ENCODE results near the gene ETFB. TPM values are rescaled to one million over a fixed set of nuclear protein-coding genes. Genes with fewer than 3 reads are reported as not detected.
A peak's percentile ranks its signal among the peaks of the same experiment; 100 is the strongest.

The ETFB gene
- total RNA-seq, 2 experiments from 2014 or later, result 137 to 141 TPM

DNA sequence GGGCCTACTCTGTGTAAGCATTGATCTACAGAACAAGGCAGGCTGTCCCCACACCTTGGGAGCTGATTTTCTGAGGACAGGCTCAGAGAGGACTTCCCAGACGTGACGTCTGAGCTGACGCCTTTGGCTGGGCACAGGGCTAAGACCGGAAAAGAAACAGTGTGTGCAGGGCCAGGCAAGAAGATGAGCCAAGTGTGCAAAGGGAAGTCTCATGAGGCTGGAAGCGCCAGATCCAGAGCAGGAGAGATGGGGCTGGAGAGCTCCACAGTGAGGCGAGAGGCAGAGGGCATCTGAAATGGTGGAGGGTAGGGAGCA is 42.1 kb downstream of the ETFB start:
- ChIA-PET POLR2A (no interaction called here), CTCF (no interaction called here)
- no peaks in the 10 kb centered on the region for H3K36me3 Mint-ChIP-seq (ENCODE audit: low read depth)
- H3K4me1 Mint-ChIP-seq (ENCODE audit: low read depth), result peaks cover 16% of the 10 kb centered on the region
- no peak overlapping the region for H3K27ac Mint-ChIP-seq
- ATAC-seq (no peak), DNase-seq (no peak)
- H3K4me3 Mint-ChIP-seq, result no peak overlapping the region
- H3K27me3 Mint-ChIP-seq (ENCODE audit: low read depth), result peaks cover 45% of the 10 kb centered on the region
- no peaks in the 10 kb centered on the region for H3K9me3 Mint-ChIP-seq (ENCODE audit: insufficient read depth)

DNA sequence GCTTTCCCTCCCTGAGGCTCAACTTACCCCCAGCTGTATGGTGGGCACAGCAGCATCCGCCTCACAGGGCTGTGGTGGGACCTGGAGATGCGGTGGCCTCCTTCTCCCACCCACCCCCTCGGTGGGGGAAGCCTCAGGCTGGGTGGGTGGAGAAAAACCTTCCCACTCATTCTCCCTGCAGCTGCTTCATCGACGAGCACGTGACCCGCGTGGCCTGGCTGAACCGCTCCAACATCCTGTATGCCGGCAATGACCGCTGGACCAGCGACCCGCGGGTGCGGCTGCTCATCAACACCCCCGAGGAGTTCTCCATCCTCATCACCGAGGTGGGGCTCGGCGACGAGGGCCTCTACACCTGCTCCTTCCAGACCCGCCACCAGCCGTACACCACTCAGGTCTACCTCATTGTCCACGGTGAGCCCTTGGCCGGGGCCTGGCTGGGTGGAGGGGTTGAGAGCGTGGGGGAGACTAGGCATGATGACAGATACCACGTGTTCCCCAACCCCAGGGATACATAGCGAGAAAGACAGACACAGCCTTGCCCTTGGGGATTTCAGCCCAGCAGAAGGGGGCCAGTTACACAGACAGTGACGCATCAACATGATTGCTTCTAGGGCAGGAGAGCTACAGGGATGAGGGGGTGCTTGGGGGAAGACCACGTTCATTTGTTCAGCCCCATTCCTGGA is 42.6 kb downstream of the ETFB start:
- H3K27me3 Mint-ChIP-seq (ENCODE audit: low read depth), result peaks cover 42% of the 10 kb centered on the region

DNA sequence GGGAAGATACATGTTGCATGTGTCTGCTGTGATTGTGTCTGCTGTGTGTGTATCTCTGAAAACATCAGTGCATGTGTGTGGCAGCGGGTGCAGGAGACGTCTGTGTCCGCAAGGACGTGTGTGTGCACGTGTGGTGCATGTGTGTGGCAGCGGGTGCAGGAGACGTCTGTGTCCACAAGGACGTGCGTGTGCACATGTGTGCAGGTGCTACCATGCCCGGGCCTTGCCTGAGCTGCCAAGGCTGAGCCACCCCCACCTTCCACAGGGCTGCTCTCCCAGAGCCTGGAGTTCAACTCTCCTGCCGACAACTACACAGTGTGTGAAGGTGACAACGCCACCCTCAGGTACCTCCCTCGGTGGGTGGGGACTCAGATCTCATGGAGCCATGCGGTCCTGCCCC is 44.4 kb downstream of the ETFB start:
- H3K27me3 Mint-ChIP-seq (ENCODE audit: low read depth), result peaks cover 34% of the 10 kb centered on the region
- no peaks in the 10 kb centered on the region for H3K9me3 Mint-ChIP-seq (ENCODE audit: insufficient read depth)
- CTCF ChIA-PET, result no interaction called here
- DNase-seq (no peak), ATAC-seq (no peak)
- POLR2A ChIA-PET, result no interaction called here
- H3K27ac Mint-ChIP-seq, result no peak overlapping the region
- peaks cover 12% of the 10 kb centered on the region for H3K4me1 Mint-ChIP-seq (ENCODE audit: low read depth)
- no peak overlapping the region for H3K4me3 Mint-ChIP-seq
- no peaks in the 10 kb centered on the region for H3K36me3 Mint-ChIP-seq (ENCODE audit: low read depth)

More for the DNA sequence above, 42.6 kb downstream of the ETFB start:
- Mint-ChIP-seq H3K9me3 (ENCODE audit: insufficient read depth) (no peaks in the 10 kb centered on the region), H3K4me1 (ENCODE audit: low read depth) (peaks cover 16% of the 10 kb centered on the region), H3K4me3 (no peak overlapping the region), H3K36me3 (ENCODE audit: low read depth) (no peaks in the 10 kb centered on the region), H3K27ac (no peak overlapping the region)
- DNase-seq (no peak), ATAC-seq (no peak)
- CTCF ChIA-PET, result no interaction called here
- POLR2A ChIA-PET, result no interaction called here

DNA sequence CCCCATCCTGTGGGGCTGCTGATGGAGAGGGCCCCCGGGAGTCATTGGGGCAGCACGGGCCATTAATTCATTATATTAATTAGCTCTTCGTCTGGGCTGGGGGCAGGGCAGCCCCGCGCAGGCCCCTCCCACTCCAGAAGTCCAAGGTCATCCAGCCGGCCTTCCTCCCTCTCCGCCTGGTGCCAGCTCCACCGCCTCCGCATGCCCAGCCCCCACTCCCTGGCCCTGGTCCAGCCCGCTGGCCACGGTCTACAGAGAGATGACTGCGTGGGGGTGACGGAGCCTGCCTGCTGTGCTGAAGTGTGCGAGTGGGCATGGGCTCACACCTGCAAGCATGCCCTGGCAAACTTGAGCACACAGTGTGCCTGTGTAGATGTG is 45.9 kb downstream of the ETFB start:
- ATAC-seq (no peak), DNase-seq (no peak)
- POLR2A ChIA-PET, result no interaction called here
- CTCF ChIA-PET, result no interaction called here
- H3K9me3 Mint-ChIP-seq (ENCODE audit: insufficient read depth), result no peaks in the 10 kb centered on the region
- H3K4me3 Mint-ChIP-seq, result no peak overlapping the region
- H3K27ac Mint-ChIP-seq, result no peak overlapping the region
- H3K4me1 Mint-ChIP-seq (ENCODE audit: low read depth), result peaks cover 1% of the 10 kb centered on the region
- no peaks in the 10 kb centered on the region for H3K36me3 Mint-ChIP-seq (ENCODE audit: low read depth)
- H3K27me3 Mint-ChIP-seq (ENCODE audit: low read depth), result peaks cover 23% of the 10 kb centered on the region

DNA sequence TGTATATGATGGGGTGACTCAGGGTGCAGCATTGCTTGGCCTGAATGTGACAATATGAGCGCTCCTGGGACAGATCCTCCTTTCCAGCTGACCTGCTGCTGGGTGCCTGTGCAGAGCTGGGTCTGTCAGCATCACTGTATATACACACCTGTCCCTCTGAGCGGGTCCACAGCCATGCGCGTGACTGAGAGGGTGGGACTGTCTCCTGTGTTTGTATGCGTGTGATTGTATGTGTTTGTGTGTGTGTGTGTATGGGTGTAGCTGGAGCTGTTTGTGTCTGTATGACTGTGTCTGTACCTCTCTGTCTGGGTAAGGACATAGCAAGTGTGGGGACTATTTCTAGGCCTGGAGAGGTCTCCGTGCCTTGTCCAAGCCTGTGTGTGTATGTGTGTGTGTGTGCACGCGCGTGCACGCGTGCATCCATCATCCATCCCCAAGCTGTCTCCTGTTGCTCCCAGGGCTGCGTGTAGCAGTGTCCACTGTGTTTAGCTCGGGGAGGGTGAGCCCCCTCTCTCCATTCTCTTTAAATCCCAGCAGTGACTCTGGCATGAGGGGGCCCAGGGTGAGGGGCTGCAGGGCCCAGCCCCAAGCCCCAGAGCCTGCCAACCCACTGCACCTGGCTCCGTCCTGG is 46.4 kb downstream of the ETFB start:
- ATAC-seq (no peak), DNase-seq (no peak)
- CTCF ChIA-PET, result no interaction called here
- H3K27me3 Mint-ChIP-seq (ENCODE audit: low read depth), result peaks cover 23% of the 10 kb centered on the region
- POLR2A ChIA-PET, result no interaction called here
- no peaks in the 10 kb centered on the region for H3K9me3 Mint-ChIP-seq (ENCODE audit: insufficient read depth)
- H3K4me3 Mint-ChIP-seq, result no peak overlapping the region
- no peaks in the 10 kb centered on the region for H3K36me3 Mint-ChIP-seq (ENCODE audit: low read depth)
- peaks cover 1% of the 10 kb centered on the region for H3K4me1 Mint-ChIP-seq (ENCODE audit: low read depth)
- H3K27ac Mint-ChIP-seq, result no peak overlapping the region

DNA sequence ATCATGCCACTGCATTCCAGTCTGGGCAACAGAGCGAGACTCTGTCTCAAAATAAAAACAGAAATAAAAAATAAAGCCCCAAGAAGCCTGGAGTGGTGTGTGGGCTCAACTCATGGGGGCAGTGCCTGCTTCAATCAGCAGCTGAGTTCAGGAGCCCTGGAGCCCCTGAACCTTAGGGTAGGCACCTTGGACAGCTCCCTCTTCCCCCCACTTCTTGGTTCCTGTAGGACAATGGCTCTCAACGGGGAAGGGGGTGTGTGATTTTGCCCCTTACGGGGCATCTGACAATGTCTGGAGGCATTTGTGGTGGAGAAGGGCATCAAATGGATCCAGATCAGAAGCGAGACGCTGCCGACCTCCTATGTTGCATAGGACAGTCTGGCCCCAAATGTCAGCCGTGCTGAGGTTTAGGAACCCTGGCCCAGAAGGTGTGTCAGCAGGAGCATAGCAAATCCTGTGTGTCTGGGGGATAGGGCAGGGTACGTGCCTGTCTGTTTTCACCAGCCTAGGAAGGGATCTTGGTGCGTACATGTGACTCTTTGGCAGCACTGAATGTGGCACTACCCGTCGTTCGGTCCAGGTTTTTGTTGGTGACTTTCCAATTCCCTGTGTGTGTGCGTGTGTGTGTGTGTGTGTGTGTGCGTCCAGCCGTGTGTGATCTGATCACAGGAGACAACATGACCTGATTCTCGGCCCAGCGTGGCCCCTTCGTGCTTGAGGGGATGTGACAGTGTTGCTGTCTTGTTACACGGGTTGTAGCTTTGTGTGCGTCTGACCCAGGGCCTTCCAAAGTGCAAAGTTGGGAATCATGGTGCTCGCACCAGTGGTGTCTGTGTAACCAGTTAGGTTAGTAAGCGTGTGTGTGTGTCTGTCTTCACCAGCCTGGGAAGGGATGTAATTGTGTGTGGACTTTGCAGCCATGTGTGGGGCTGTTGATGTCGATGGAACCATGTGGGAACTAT is 47.2 kb downstream of the ETFB start:
- H3K27me3 Mint-ChIP-seq (ENCODE audit: low read depth), result peaks cover 19% of the 10 kb centered on the region
- DNase-seq (no peak), ATAC-seq (no peak)
- H3K36me3 Mint-ChIP-seq (ENCODE audit: low read depth), result no peaks in the 10 kb centered on the region
- no peaks in the 10 kb centered on the region for H3K9me3 Mint-ChIP-seq (ENCODE audit: insufficient read depth)
- H3K4me1 Mint-ChIP-seq (ENCODE audit: low read depth), result peaks cover 1% of the 10 kb centered on the region
- no peak overlapping the region for H3K27ac Mint-ChIP-seq
- POLR2A ChIA-PET, result no interaction called here
- CTCF ChIA-PET, result no interaction called here
- no peak overlapping the region for H3K4me3 Mint-ChIP-seq

DNA sequence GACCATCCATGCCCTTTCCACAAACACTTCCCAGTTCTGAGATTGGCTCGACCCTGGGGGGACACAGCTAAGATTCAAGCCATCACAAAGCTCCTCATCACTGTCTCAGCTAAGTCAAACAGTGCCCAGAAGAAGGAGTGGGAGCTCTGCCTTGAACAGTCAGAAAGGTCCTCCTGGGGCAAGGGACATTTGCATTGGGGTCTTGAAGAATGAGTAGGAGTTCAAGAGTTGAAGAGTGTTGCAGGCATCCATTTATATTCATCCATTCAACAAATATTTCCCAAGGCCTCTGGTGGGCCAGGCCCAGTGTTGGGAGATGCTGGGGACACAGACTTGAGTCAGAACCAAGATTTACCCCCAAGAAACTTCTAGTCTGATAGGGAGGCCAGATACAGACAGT is 48.2 kb downstream of the ETFB start:
- ChIA-PET POLR2A (no interaction called here), CTCF (no interaction called here)
- H3K36me3 Mint-ChIP-seq (ENCODE audit: low read depth), result no peaks in the 10 kb centered on the region
- no peaks in the 10 kb centered on the region for H3K9me3 Mint-ChIP-seq (ENCODE audit: insufficient read depth)
- ATAC-seq (no peak), DNase-seq (no peak)
- H3K27ac Mint-ChIP-seq, result no peak overlapping the region
- H3K4me3 Mint-ChIP-seq, result no peak overlapping the region
- H3K27me3 Mint-ChIP-seq (ENCODE audit: low read depth), result peaks cover 16% of the 10 kb centered on the region
- H3K4me1 Mint-ChIP-seq (ENCODE audit: low read depth), result no peaks in the 10 kb centered on the region

DNA sequence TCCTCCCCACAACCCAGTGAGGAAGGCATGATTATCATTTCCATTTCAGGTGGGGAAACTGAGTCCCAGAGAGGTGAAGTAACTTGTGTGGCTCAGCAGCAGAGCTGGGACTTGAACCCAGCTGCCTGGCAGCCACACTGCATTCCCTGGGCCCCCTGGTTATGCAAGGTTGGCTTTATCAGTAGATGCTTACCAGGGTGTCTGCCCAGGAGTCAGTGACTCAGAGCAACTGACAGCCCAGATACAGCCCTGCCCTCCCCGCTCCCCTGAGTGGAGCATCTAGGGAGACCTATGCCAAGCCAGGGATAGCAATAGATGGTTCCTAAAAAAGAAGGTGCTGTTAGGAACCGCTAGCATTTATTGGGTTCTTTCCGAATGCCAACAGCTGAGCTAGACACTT is 48.8 kb downstream of the ETFB start:
- Mint-ChIP-seq H3K27me3 (ENCODE audit: low read depth) (peaks cover 14% of the 10 kb centered on the region), H3K4me1 (ENCODE audit: low read depth) (no peaks in the 10 kb centered on the region), H3K27ac (no peak overlapping the region), H3K9me3 (ENCODE audit: insufficient read depth) (no peaks in the 10 kb centered on the region), H3K4me3 (no peak overlapping the region), H3K36me3 (ENCODE audit: low read depth) (no peaks in the 10 kb centered on the region)
- ChIA-PET POLR2A (no interaction called here), CTCF (no interaction called here)
- no peak for DNase-seq
- no peak for ATAC-seq

DNA sequence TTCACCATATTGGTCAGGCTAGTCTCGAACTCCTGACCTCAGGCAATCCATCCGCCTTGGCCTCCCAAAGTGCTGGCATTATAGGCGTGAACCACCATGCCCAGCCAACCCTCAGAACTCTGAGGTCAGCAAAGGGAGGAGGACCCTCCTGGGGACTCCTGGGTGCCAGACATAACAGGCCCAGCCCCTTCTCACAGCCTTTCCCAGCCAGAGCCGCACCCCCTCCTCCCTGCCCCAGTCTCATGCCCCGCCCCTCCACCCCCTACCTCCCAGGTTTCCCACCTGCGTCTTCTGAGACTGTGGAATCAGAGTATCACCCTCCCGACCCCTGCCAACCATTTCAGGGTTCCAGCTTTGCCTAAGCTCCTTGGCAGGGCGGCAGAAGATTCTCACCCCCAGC is 49.5 kb downstream of the ETFB start:
- Mint-ChIP-seq H3K4me3 (no peak overlapping the region), H3K27me3 (ENCODE audit: low read depth) (peaks cover 16% of the 10 kb centered on the region), H3K4me1 (ENCODE audit: low read depth) (no peaks in the 10 kb centered on the region), H3K36me3 (ENCODE audit: low read depth) (no peaks in the 10 kb centered on the region), H3K27ac (no peak overlapping the region), H3K9me3 (ENCODE audit: insufficient read depth) (no peaks in the 10 kb centered on the region)
- POLR2A ChIA-PET, result no interaction called here
- DNase-seq (no peak), ATAC-seq (no peak)
- CTCF ChIA-PET, result no interaction called here

DNA sequence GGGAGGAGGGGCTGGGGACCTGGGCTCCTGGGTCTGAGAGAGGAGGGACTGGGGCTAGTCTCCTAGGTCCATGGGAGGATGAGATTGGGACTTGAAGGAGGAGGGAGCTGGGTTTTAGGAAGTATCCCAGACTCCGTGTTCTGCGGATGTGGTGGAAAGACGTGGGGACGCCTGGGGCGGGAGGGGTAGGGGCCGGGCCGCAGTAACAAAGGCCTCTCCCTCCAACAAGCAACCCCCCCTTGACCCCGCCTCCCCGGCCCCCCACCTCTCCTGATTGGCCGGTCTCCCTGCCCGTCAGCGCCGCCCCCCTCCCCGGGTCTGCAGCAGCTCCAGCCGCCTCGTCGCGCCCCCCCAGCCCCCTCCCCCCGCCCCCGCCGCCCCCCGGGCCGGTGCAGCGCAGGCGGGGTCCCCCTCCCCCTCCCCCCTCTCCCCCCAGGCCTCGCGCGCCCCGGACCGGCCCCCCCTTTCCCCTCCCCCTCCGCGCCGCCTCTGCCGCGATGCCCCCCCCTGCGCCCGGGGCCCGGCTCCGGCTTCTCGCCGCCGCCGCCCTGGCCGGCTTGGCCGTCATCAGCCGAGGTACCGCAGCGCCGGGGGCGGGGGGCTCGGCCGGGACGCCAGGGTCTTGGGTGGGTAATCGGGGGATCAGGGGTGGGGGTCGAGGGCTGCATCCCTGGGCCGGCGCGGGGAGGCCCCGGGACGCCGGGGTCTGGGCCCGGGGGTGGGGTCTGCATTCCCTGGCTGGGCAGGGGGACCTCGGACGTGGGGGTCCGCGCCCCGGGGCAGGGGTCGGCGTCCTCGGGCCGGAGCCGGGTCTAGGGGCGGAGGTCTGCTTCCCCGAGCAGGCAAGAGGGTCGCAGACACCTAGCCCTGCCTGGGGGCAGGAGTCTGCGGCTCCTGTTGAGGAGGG is 54.6 kb downstream of the ETFB start, which contains the start of gene IGLON5:
Gene IGLON5, plus strand, starts transcription at position 294 of the 907 bp plus-strand sequence. Its CDS starts 204 bp downstream, at position 498.
- DNase-seq (no peak), ATAC-seq (no peak)
- CTCF ChIA-PET, result no interaction called here
- no peaks in the 10 kb centered on the region for H3K36me3 Mint-ChIP-seq (ENCODE audit: low read depth)
- H3K27ac Mint-ChIP-seq, result peak within 1 kb of the TSS; percentile 50
- peaks cover 11% of the 10 kb centered on the region for H3K9me3 Mint-ChIP-seq (ENCODE audit: insufficient read depth)
- H3K4me3 Mint-ChIP-seq, result no peak within 1 kb of the TSS
- no peaks in the 10 kb centered on the region for H3K4me1 Mint-ChIP-seq (ENCODE audit: low read depth)
- H3K27me3 Mint-ChIP-seq (ENCODE audit: low read depth), result peaks cover 21% of the 10 kb centered on the region
- POLR2A ChIA-PET, result no interaction called here

DNA sequence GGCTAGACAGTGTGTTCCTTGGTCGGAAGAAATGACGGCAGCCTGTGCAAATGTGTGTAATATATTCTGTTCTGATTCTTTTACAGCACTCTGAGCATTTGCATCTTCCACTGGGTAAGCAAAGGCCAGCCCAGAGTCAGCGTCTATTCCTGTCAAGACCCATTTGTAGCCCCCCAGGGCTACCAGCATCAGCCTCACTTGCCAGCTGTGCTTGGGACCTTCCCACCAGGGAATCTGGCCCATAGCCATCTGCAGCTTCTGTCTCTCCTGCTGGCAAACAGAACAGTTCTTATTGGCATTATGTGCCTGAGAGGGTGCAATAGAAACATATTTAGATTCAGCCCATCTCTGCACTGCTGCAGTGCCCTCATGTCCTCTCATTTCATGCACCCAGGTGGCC is 60.7 kb downstream of the ETFB start:
- ChIA-PET CTCF (no interaction called here), POLR2A (no interaction called here)
- peaks cover 15% of the 10 kb centered on the region for H3K9me3 Mint-ChIP-seq (ENCODE audit: insufficient read depth)
- no peak overlapping the region for H3K27ac Mint-ChIP-seq
- no peak for DNase-seq
- H3K4me3 Mint-ChIP-seq, result no peak overlapping the region
- H3K36me3 Mint-ChIP-seq (ENCODE audit: low read depth), result no peaks in the 10 kb centered on the region
- H3K4me1 Mint-ChIP-seq (ENCODE audit: low read depth), result no peaks in the 10 kb centered on the region
- H3K27me3 Mint-ChIP-seq (ENCODE audit: low read depth), result peaks cover 26% of the 10 kb centered on the region
- ATAC-seq, result no peak

DNA sequence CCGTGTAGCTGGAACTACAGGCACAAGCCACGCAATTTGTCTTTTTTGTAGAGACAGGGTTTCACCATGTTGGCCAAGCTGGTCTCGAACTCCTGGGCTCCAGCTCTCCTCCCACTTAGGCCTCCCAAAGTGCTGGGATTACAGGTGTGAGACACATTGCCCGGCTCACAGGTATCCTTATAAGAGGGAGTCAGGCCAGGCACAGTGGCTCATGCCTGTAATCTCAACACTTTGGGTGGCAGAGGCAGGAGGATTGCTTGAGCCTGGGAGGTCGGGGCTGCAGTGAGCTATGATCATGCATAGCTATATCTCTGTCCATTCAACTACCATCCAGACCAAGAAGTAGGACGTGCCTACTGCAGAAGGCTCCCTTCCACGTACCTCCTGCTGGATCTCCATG is 64.9 kb downstream of the ETFB start:
- Mint-ChIP-seq H3K9me3 (ENCODE audit: insufficient read depth) (peaks cover under 1% of the 10 kb centered on the region), H3K27ac (no peak overlapping the region), H3K4me1 (ENCODE audit: low read depth) (no peaks in the 10 kb centered on the region), H3K4me3 (no peak overlapping the region), H3K27me3 (ENCODE audit: low read depth) (peaks cover 17% of the 10 kb centered on the region), H3K36me3 (ENCODE audit: low read depth) (no peaks in the 10 kb centered on the region)
- POLR2A ChIA-PET, result no interaction called here
- CTCF ChIA-PET, result no interaction called here
- ATAC-seq (no peak), DNase-seq (no peak)
